MM.1S (cell line): ENCODE data around the gene PLEKHG5.
"Not testable (repeated sequence)": the region's sequence is repeated elsewhere in the genome, so short reads cannot be mapped to it uniquely, and the experiment has no call there.

Experiments
- DNase-seq: peaks from one replicate; pipeline ENCODE4 v3.0.0-alpha.2; 2015
- H2AFZ ChIP-seq: fragments of 300-600 bp; sonication (generic); 2 replicates; pipeline ENCODE4 v1.6.0; 2016; ENCODE audit warnings: antibody characterized with exemption, low read length
- H3F3A ChIP-seq: fragments of 300-600 bp; sonication (generic); 2 replicates; pipeline ENCODE4 v1.6.1; 2016; ENCODE audit warnings: mild to moderate bottlenecking, antibody characterized with exemption, low read length, moderate library complexity, mixed read lengths; ENCODE audit not compliant: insufficient read depth
- H3K27ac ChIP-seq: fragments of 300-600 bp; sonication (generic); 2 replicates; pipeline ENCODE4 v1.5.1; 2016; ENCODE audit warnings: mild to moderate bottlenecking, low read length
- H3K27me3 ChIP-seq: fragments of 300-600 bp; sonication (generic); replicated peaks from 2 replicates; pipeline ENCODE4 v1.6.0; 2016; ENCODE audit warnings: low read length; ENCODE audit not compliant: insufficient read depth
- H3K36me3 ChIP-seq: fragments of 300-600 bp; sonication (generic); replicated peaks from 2 replicates; pipeline ENCODE4 v1.6.1; 2016; ENCODE audit warnings: mild to moderate bottlenecking, low read length, mixed read lengths; ENCODE audit not compliant: insufficient read depth
- H3K4me1 ChIP-seq: fragments of 300-600 bp; sonication (generic); 2 replicates; pipeline ENCODE4 v1.6.1; 2016; ENCODE audit warnings: low read length, mixed read lengths
- H3K4me2 ChIP-seq: fragments of 300-600 bp; sonication (generic); 2 replicates; pipeline ENCODE4 v1.6.0; 2016; ENCODE audit warnings: low read depth, low read length
- H3K4me3 ChIP-seq: fragments of 300-600 bp; sonication (generic); 2 replicates; pipeline ENCODE4 v1.5.1; 2016; ENCODE audit warnings: low read length, mixed read lengths
- H3K79me2 ChIP-seq: fragments of 300-600 bp; sonication (generic); 2 replicates; pipeline ENCODE4 v1.6.1; 2016; ENCODE audit warnings: mixed run types, low read length, mixed read lengths
- H3K9ac ChIP-seq: fragments of 300-600 bp; sonication (generic); 2 replicates; pipeline ENCODE4 v1.6.1; 2016; ENCODE audit warnings: low read length, mixed read lengths
- H3K9me2 ChIP-seq: fragments of 300-600 bp; sonication (generic); replicated peaks from 2 replicates; pipeline ENCODE4 v1.6.1; 2016; ENCODE audit warnings: mild to moderate bottlenecking, low read length, mixed read lengths; ENCODE audit not compliant: insufficient read depth
- H3K9me3 ChIP-seq: fragments of 300-600 bp; sonication (generic); replicated peaks from 2 replicates; pipeline ENCODE4 v1.6.1; 2016; ENCODE audit warnings: mild to moderate bottlenecking, low read length, mixed read lengths; ENCODE audit not compliant: insufficient read depth
- H4K20me1 ChIP-seq: fragments of 300-600 bp; sonication (generic); 2 replicates; pipeline ENCODE4 v1.6.1; 2016; ENCODE audit warnings: mild to moderate bottlenecking, low read length, moderate library complexity, mixed read lengths; ENCODE audit not compliant: insufficient read depth
- EZH2 ChIP-seq: fragments of 300-600 bp; sonication (generic); optimal IDR thresholded peaks from 2 replicates; pipeline ENCODE3; 2017; ENCODE audit warnings: low read depth, mild to moderate bottlenecking, antibody characterized with exemption, low read length, mixed read lengths
- EZH2phosphoT487 ChIP-seq: fragments of 300-600 bp; sonication (generic); IDR thresholded peaks from 2 replicates; pipeline ENCODE4 v1.6.1; 2018; ENCODE audit warnings: antibody characterized with exemption, low read length
- TF ChIP-seq, protein P1 (sequence below): fragments of 300-600 bp; sonication (generic); IDR thresholded peaks from 2 replicates; pipeline ENCODE4 v1.5.1; 2016; ENCODE audit warnings: antibody characterized with exemption, low read length, mixed read lengths

Gene PLEKHG5

DNA sequence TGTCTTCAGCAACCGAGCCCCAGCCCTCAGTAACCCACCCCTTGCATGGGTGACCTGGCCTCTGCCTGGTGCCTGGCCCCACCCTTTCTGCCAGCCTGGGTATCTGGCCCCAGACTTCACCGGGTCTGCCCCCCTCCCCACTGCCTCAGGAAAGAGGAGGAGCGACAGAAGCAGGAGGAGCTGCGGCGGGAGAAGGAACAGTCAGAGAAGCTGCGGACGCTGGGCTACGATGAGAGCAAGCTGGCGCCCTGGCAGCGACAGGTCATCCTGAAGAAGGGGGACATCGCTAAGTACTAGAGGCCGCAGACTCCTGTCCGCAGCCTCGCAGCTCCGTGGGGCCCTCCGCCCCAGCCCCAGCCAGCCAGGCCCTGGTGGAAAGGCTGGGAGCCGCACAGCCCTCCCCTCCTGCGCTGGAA is 31.6 kb downstream of the PLEKHG5 start:
- H3K27me3 ChIP-seq = peaks cover 81% of the 10 kb centered on the region
- no peaks in the 10 kb centered on the region for H3K79me2 ChIP-seq
- H3F3A ChIP-seq = no peaks in the 10 kb centered on the region
- peak overlapping the region; percentile 33; the same call in 1 of the 2 replicates for H3K4me3 ChIP-seq
- H4K20me1 ChIP-seq = no peaks in the 10 kb centered on the region
- H3K27ac ChIP-seq = no peak overlapping the region
- no peaks in the 10 kb centered on the region for H3K9me2 ChIP-seq
- H3K9me3 ChIP-seq = no peaks in the 10 kb centered on the region
- peak overlapping the region; percentile 67 for H3K4me2 ChIP-seq
- H3K9ac ChIP-seq = no peak overlapping the region
- no peaks in the 10 kb centered on the region for H3K4me1 ChIP-seq
- H2AFZ ChIP-seq = no peak overlapping the region
- H3K36me3 ChIP-seq = no peaks in the 10 kb centered on the region
- no peak for DNase-seq
- TF ChIP-seq, protein P1, sequence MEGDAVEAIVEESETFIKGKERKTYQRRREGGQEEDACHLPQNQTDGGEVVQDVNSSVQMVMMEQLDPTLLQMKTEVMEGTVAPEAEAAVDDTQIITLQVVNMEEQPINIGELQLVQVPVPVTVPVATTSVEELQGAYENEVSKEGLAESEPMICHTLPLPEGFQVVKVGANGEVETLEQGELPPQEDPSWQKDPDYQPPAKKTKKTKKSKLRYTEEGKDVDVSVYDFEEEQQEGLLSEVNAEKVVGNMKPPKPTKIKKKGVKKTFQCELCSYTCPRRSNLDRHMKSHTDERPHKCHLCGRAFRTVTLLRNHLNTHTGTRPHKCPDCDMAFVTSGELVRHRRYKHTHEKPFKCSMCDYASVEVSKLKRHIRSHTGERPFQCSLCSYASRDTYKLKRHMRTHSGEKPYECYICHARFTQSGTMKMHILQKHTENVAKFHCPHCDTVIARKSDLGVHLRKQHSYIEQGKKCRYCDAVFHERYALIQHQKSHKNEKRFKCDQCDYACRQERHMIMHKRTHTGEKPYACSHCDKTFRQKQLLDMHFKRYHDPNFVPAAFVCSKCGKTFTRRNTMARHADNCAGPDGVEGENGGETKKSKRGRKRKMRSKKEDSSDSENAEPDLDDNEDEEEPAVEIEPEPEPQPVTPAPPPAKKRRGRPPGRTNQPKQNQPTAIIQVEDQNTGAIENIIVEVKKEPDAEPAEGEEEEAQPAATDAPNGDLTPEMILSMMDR = no peak
- TF ChIP-seq EZH2 (no peak), EZH2phosphoT487 (no peak)

DNA sequence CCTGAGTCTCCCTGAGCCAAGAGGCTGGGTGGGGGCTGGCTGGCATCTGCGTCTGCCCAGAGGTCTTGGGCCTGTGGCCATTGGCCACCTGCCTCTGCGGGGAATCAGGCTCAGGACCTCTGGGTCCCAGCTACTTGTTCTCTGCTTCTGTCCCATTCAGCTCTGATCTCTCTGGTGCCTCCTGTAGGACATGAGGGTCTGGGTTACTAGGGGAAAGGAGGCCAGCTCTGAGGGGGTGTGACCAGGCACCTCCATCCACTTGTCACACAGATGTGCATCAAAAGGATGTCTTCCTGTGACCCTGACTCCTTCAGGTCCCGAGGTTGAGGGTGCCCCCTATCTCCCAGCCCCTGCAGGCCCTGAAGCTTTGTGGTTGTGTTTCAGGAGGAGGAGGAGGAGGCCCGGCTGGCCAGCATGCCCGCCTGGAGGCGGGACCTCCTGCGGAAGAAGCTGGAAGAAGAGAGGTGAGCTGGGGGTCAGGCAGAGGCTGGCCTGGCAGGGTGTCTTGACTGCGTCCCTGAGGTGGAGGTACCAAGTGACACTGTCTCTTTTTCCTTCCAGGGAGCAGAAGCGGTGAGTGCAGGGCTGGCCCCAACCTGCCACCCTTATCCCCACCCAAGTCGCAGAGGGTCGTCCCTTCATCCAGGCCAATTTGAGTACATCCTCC is 34.5 kb downstream of the PLEKHG5 start:
- Histone ChIP-seq H3K36me3 (no peaks in the 10 kb centered on the region), H3K9me2 (no peaks in the 10 kb centered on the region), H3K9ac (no peak overlapping the region), H3K4me3 (no peak overlapping the region), H4K20me1 (no peaks in the 10 kb centered on the region), H3K79me2 (no peaks in the 10 kb centered on the region), H2AFZ (no peak overlapping the region), H3K4me2 (no peak overlapping the region), H3F3A (no peaks in the 10 kb centered on the region), H3K27ac (no peak overlapping the region), H3K9me3 (no peaks in the 10 kb centered on the region), H3K4me1 (no peaks in the 10 kb centered on the region), H3K27me3 (peaks cover 78% of the 10 kb centered on the region)
- DNase-seq = no peak
- TF ChIP-seq EZH2phosphoT487 = no peak
- TF ChIP-seq, protein P1 = no peak

DNA sequence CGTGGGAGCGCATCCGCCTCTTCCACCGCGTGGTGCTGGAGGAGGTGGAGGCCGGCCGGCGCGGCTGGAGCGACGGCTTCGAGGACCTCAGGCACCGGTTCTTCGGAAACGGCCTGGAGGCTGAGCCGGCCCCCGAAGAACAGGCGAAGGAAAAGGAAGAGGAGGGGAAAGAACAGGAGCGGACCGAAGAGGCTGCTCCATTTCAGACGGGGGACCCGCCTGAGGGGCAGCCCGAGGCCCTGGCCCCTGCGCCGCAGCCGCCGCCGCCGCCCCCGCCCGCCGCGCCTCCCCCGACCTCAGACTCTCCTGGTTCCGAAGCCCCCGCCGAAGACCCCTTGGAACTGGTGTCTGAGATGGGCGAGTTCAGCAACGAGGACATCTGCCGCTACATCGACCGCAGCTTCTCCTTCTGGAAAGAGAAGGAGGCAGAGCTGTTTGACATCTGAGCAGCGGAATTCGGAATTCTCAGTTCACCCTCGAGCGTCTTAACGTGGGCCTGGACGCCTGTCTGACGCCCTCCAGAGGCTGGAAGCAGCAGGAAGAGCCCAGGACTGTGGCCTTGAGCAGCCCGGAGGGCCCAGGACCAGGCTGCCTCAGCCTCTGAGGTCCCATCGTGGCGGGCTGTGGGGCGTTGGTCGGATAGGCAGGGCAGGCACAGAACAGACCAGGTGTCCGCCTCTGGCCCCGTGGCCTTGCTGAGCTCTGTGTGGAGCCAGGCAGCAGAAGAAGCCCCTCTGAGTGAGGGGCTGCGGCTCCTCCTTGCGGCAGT is 35.5 kb downstream of the PLEKHG5 start:
- not testable (repeated sequence) for H3K27ac ChIP-seq, H3K9me3 ChIP-seq, H3K79me2 ChIP-seq, DNase-seq, H3K4me2 ChIP-seq, H4K20me1 ChIP-seq, H3K4me3 ChIP-seq, H3K4me1 ChIP-seq, H3K36me3 ChIP-seq, H2AFZ ChIP-seq, H3K9me2 ChIP-seq, H3K9ac ChIP-seq, H3F3A ChIP-seq
- H3K27me3 ChIP-seq = peaks cover 78% of the 10 kb centered on the region
